Stimulated activated naive CD8-positive, alpha-beta T cell treated with anti-CD3 and anti-CD28 coated beads, Interleukin-15, Interleukin-2, amounts not matched to agents 100 U/mL and 50 U/mL, for 24 hours (primary cell): ENCODE data around the gene NOL11.
"Not testable (repeated sequence)": the region's sequence is repeated elsewhere in the genome, so short reads cannot be mapped to it uniquely, and the experiment has no call there.

ENCODE experiments used
- ATAC-seq: fragments of 150-1000 bp; cut with Tn5 transposase; one replicate; pipeline ENCODE4 v1.10.0; 2021
- DNase-seq: peaks from one replicate; pipeline ENCODE4 v3.0.0; 2021

NOL11 gene

DNA sequence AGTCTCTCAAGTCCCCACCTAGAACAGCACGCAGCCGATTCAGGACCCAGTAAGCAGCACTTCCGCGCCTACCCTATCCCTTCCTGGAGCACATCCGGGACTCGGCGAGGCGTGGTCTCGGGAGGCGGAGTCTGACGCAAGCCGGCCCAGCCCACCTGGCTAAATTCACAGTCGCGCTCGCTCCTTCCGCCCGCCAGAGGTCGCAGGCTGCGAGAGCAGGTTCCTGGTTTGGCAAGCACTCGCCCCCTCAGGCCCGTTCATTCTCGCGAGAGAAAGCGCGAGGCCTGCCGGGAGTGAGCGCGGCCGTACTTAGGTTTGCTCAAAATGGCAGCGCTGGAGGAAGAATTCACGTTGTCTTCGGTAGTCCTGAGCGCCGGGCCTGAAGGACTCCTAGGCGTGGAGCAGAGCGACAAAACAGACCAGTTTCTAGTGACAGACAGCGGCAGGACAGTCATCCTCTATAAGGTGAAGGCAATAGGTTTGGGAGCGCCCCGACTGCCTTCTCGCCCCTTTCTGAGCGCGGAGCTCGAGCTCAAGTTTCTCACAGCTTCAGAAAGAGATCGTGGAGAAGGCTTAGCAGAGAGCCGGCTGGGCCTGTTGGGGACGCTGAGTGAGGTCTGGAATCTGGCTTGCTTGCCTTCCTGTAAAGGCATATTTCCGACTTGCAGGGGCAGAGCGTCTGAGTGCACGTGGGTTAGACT is at the start of gene NOL11:
TSS of gene NOL11 (plus strand) at position 313 of the 701 bp plus-strand sequence. CDS start at position 325, 12 bp downstream.
- peak; percentile 99 for ATAC-seq

GRCh38 chr17:67671493-67671892 is 46.2 kb upstream of the NOL11 start:
- ATAC-seq: no peak
- no peak for DNase-seq

More for the DNA sequence above, at the start of gene NOL11:
- peak; percentile 99 for DNase-seq

GRCh38 chr17:67672592-67673335 is 45.0 kb upstream of the NOL11 start:
- DNase-seq (no peak), ATAC-seq (no peak)

DNA sequence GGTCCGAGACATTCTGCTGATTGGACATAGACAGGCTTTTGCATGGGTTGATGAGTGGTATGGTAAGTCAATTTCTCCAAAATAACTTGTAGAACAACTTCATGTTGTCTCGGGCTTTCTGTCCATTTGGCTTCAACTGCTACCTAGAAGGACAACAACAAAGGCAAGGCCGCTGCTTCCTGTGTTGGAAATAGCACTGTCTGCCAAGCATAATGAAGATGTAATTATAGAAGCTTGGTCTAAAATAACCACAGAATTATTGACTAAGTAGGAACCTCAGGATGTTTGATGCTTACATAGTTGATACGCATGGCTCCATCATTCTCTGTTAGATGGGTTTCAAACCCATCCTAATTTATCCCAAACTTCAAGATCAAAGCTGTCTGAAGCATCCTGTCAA is 42.3 kb upstream of the NOL11 start:
- ATAC-seq: no peak
- no peak for DNase-seq

GRCh38 chr17:67676305-67676704 is 41.4 kb upstream of the NOL11 start:
- ATAC-seq (no peak), DNase-seq (no peak)

- DNase-seq: no peak
- ATAC-seq: no peak
Measured at GRCh38 chr17:67678414-67678813, 39.3 kb upstream of the NOL11 start.

DNA sequence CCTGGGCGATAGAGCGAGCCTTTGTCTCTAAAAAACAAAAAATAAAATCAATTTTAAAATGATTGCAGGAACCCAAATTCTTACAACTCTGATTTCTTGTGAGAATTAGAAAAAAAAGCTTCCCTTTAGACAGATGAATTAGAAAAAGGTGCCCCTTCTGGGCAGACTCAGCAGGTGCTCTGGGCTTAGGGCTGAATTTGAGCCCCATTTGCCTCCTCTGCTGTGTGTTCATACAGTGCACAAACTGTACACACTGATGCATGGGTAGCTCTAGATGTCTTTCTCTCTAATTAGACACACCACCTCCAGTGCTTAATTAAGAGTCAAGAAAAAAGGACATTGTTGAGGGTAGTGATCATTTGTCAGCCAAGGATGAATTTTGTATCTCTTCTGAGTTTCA is 38.5 kb upstream of the NOL11 start:
- DNase-seq (no peak), ATAC-seq (no peak)

- DNase-seq (no peak), ATAC-seq (no peak)
Measured at GRCh38 chr17:67679721-67680120, 38.0 kb upstream of the NOL11 start.

- DNase-seq: no peak
- ATAC-seq: no peak
Measured at GRCh38 chr17:67680445-67681224, 37.1 kb upstream of the NOL11 start.

- no peak for ATAC-seq
- no peak for DNase-seq
Measured at GRCh38 chr17:67682196-67682595, 35.5 kb upstream of the NOL11 start.

DNA sequence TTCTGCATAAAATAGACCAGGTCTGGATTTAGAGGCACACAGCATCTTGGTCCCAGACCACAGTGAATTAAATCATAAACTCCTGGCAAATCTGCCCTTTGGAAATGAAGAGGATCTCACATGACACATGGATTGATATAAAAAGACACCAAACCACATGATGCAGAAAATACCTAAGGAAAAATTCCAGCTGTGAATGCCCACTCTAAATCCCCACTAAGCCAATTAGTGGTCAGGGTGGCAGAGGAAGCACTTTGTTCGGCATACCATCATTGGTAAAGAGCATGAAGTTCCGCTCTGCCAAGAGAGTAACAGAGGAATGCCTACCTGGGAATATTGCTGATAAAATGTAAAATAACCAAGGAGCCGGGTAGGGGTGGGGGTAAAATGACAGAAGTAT is 32.4 kb upstream of the NOL11 start:
- no peak for DNase-seq
- no peak for ATAC-seq

DNA sequence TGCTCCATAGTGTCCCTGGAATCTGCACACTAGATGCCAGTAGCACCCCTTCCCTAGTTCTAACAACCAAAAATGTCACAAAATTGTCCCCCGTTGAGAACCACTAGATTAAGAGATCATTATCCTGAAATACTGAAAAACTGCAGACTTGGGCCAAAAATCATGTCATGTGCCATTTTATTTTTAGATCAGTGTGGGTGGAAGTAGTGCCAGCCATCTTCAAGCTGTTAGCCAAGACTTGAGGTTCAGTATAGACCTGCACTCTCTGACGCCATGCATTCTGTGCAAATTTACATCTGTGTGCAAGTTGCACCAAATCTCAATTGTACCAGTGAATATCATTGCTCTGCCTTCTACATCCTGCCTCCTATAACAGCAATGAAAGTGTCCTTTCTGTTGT is 31.5 kb upstream of the NOL11 start:
- DNase-seq (no peak), ATAC-seq (no peak)

DNA sequence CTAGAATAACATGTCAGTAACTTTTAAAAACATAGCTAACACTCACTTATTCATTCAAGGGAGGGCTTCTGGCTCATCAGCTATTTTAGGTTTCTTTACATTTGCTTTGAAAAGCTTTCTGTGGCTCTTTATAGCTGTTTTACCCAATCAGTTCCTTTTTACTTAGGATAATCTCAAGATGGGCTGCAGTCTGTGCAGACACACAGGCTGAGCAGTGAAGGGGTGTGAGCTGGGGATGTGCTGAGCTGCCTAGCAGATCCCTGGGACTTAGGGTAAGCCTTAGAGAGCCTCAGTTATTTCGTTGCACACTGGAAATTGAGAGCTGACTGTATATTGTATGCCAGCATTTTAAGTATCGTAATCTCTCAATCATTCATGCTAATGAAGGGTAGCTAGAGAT is 30.2 kb upstream of the NOL11 start:
- no peak for ATAC-seq

DNA sequence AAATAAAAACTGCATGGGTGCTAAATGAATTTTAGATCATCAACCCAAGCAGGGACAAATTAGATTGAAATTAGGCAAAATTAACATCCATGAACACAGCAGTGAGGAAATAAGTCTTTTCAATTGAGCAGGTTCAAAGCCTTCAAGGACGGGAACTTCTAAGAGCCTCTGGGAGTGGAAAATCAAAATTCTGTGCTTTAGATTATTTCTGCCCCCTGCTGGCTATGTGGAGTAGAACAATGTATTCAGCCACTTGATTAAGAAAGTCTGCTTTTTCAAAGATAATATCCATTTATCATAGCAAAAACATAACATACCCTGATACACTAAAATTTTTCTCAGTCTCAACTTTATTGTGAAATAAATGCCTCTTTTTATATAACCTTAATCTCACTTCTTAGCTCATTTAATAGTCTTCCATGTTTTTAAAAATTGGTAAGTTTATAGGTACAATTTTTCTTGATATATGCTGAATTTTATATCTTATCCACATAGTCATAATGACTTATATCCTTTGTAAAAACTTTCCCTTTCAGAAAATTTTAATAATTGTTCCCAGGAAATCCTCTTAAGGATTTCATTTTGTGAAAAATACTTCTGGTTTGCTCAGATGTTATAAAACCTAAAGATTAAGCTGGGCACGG is 28.1 kb upstream of the NOL11 start:
- ATAC-seq: no peak

More for the DNA sequence above, 30.2 kb upstream of the NOL11 start:
- no peak for DNase-seq

GRCh38 chr17:67693811-67694210 is 23.9 kb upstream of the NOL11 start:
- ATAC-seq (no peak), DNase-seq (no peak)

More for the DNA sequence above, 28.1 kb upstream of the NOL11 start:
- DNase-seq: peak; percentile 46

DNA sequence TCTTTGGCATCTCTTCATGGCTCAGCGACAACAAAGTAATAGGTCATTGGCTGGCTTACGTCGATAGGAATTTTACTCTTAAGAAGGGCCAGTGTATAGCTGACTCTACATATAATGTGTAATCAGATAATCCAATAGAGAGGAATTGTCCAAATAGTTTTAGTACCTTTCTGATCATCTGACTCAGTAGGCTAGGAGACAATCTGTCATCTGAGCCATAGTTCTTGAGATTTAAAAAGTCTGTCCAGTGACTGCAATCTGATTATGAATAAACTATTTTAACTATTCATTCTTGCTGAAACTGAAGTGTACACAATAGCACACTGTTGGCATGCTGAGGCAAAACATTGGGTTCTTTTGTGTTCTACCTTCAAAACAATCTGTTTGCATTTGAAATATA is 21.4 kb upstream of the NOL11 start:
- DNase-seq (no peak), ATAC-seq (no peak)

DNA sequence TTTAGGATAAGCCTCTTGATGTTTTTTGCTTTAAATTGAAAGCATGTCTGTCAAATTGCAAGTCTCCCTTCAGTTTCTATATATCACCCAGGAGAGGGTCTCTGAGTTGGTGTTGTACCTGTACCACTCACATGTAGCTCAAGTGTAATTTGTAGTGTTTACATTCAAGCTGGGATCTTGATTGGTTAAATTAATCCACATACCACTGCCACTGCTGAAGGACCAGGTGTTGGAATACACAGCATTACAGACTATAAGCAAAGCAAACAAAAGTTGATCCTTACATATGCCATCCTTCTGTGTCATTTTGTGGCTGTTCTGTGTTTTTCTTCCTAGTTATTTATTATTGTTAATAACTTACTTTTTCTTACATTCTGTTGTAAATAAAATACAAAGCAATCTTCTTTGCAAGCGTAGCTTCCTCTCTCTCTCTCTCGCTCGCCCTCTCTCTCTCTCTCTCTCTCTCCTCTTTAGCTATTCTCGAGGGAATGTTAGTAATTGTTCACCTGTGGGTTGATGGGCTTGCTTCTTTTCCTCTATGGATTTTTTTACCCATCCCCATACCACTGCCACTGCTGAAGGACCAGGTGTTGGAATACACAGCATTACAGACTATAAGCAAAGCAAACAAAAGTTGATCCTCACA is 20.8 kb upstream of the NOL11 start:
- no peak for ATAC-seq
- DNase-seq: no peak

DNA sequence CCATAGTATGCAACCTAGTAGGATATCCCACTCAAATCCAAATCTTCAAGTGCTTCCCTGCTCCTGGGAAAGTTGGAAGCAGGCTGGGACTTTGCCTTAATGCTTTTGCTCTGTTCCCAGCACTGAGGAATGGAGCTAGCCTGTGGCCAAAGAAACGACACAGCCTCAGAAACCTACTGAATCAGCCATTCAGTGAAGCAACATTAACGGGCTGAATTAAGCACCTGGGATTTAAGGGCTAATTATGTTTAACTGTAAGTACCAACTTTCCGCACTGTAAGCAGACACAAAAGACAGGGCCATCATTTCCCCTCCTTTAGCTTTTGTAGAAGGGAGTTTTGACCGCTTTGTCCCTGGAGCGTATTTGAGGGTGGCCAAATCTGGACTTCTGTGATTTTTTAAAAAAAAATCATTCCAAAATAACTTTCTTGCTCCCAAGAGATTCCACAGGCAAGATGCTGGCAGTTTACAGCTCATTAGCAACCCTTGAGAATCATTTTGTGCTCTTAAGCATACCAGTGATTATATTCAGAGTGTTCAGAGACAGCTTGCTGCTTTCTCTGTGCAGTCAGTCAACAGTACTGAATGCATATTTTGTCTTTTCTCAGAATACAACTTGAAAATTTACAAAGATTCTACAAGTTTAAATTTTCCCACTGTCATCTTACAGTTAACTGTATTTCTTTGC is 17.6 kb upstream of the NOL11 start:
- ATAC-seq: no peak
- DNase-seq: no peak

- DNase-seq (no peak), ATAC-seq (no peak)
Measured at GRCh38 chr17:67700725-67701119, 17.0 kb upstream of the NOL11 start.

- not testable (repeated sequence) for ATAC-seq
Measured at GRCh38 chr17:67702861-67703260, 14.9 kb upstream of the NOL11 start.

GRCh38 chr17:67707442-67707841 is 10.3 kb upstream of the NOL11 start:
- ATAC-seq: no peak
- no peak for DNase-seq

More at GRCh38 chr17:67702861-67703260, 14.9 kb upstream of the NOL11 start:
- DNase-seq: not testable (repeated sequence)
